Occipital lobe (tissue), 3 donors: Measurements from ENCODE around the gene HSPA9. TPM values are rescaled to one million over a fixed set of nuclear protein-coding genes. Genes with fewer than 3 reads are reported as not detected.
"Not testable (repeated sequence)": the region's sequence is repeated elsewhere in the genome, so short reads cannot be mapped to it uniquely, and the experiment has no call there.

Experiments used
- DNase-seq: peaks from one replicate; lab custom pipeline; 2025; lab: John Stamatoyannopoulos, UW
- small RNA-seq: library from RNA; depleted of rRNA; stranded (forward); fragments of <200 nt; gene quantifications from one replicate; pipeline ENCODE3, GENCODE V24; 2014
- total RNA-seq: library from RNA; depleted of rRNA; stranded (reverse); fragments of >200 nt; gene quantifications from one replicate; pipeline ENCODE4 v1.2.3, GENCODE V29; 2014

HSPA9 gene
- total RNA-seq, 1 donor from 2014 or later = 206 TPM

DNA sequence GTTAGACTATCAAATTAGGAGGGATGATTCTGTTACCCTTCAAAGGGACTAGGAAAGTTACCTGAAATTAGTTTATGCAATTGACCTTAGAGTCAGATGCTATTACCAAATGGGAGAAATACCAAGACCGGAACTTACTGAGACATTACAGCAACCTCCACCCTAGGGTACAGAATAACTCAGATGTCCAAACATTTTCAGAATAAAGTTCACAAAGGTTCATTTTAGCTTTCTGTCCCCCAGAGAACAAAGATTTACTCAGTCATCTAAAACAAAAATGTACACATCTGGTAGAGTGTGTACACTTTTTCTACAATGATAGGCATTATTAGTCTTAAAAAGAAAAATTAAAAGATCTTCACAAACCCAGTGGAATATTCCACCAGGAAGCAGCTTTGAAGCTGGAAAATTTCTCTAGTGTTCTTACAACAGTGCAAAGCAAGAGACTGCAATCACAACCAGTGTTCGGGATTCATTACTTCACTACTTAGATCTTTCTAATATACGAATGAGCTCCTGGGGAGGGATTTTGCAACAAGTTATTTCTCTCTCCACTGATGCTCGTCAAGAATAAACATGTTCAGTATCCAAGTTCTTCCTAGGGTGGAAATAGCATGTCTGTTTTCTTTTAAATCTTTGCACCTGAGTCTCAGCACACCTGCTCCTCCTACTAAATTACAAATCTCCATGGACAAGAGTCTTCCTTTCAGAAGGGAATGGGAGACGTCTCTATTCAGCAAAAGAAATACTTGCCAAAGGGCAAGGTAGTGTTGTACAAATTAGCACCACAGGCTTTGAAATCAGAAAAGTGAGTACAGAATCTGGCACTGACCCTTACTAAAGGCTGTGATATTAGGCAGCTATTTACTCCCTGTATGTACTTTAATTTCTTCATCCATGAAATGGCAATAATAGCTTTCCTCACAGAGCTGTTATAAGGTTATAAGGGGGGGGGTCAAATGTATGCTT lies 40.9 kb downstream of the HSPA9 start:
- DNase-seq = no peak

DNA sequence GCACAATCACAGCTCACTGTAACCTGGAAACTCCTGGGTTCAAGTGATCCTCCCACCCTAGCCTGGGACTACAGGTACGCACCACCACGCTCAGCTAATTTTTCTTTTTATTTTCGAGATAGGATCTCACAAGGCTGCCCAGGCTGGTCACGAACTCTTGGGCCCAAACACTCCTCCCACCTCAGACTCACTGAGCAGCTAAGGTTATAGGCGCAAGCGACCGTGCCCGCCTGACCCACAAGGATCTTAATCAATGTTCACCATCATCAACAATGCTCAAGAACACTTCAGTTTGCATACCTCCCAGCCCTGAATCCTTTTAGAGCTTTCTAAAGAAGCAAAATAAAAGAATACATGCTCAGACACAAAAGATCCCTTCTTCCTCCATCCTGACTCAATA lies 45.4 kb downstream of the HSPA9 start:
- DNase-seq = no peak

DNA sequence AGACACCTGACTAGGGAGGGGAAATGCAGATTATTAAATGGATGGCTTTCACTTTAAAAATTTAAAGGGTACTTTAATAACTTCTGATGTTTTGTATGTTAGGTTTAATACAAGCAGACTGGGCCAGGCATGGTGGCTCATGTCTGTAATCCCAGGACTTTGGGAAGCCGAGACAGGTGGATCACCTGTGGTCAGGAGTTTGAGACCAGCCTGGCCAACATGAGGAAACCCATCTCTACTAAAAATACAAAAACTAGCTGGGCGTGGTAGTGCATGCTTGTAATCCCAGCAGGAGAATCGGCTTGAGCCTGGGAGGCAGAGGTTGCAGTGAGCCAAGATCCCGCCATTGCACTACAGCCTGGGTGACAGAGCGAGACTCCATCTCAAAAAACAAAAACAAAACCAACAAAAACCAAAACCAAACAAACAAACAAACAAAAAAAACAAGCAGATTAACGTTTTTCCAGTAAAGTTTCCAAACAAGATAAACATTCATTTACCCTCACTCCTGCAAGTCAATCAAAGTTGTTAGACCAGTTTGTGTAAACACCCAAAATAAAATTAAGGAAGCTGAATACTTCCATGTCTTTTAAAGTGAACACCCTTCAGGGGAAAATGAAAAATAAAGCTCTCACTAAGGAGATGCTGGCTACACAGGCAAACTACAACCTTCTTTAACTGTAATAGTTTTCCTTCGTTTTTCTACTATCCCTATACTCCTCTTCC lies 46.3 kb downstream of the HSPA9 start:
- DNase-seq = no peak

DNA sequence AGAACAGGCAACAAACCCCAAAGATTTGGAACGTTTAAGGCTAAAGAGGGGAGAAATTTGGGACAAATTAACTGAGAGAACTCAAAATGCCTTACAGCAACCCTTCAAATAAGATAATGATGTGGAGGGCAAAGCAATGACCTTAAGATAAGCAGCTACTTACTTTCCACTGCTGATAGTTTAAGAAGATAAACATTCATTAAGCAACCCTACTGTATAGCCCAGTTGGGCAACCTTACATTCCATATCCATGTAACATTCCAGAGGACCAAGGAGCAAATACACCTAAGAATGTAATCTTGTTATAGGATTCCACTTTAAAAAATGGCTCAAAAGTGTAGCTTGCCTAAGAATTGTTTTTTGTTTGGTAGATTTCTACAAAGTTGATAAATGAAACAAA lies 47.0 kb downstream of the HSPA9 start:
- no peak for DNase-seq

DNA sequence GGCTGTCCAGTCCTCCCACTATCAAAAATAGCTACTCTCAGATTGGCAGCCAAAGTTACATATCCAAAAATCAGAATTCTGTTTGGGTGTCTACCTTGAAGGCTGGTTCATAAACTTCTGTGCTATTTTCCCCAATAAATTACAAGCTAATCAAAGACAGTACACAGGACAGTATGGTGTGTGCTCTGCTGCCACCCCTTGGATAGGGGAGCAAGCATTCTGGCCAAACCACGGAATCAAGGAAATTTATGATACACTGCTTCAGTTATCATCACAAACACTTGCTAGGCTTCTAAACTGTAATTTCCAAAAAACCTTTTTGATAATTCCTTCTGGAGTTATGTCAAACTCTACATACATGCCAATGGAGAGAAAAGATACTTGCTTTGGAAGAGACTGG lies 48.0 kb downstream of the HSPA9 start:
- no peak for DNase-seq

DNA sequence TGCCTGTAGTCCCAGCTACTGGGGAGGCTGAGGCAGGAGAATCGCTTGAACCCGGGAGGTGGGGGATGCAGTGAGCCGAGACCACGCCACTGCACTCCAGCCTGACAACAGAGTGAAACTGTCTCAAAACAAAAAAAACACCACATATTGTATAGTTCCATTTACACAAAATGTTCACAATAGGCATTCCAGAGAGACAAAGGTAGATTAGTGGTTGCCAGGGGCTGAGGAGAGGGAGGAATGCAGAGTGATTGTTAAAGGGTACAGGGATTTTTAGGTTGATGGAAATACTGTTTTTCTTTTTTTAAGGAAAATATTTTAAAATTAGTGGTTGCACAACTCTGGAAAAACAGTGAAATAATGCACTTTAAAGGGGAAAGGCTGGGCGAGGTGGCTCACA lies 51.8 kb downstream of the HSPA9 start:
- DNase-seq = no peak

DNA sequence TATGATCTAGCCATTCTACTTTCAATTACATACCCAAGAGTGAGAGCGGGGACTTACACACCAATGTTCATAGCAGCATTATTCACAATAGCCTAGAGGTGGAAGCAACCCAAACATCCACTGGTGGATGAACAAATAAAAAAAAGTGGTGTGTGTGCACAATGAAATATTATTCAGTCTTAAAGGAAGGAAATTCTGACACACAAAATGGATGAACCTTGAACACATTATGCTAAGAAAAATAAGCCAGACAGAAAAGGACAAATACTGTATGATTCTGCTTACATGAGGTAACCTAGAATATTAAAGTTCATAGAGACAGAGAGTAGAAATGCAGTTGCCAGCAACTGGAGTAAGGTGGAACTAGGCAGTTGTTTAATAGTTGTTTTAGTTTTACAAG lies 54.2 kb downstream of the HSPA9 start:
- DNase-seq = no peak

DNA sequence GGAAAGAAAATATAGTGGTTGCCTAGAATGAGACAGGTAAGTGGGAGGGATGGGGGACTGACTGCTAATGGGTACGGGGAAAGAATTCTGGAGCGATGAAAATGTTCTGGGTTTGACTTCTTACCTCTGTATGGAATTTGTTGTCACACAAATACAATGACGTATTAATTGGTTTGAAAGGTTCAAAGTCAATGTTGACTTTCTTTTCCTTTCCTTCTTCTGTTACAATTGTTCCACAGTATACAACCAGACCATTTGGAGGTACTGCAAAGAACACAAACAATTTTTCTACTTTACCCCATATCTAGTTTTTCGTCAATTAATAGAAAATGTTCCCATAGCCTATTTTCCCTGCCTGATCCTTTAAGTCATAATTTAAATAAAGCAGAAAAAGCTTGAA lies 57.8 kb downstream of the HSPA9 start:
- no peak for DNase-seq

DNA sequence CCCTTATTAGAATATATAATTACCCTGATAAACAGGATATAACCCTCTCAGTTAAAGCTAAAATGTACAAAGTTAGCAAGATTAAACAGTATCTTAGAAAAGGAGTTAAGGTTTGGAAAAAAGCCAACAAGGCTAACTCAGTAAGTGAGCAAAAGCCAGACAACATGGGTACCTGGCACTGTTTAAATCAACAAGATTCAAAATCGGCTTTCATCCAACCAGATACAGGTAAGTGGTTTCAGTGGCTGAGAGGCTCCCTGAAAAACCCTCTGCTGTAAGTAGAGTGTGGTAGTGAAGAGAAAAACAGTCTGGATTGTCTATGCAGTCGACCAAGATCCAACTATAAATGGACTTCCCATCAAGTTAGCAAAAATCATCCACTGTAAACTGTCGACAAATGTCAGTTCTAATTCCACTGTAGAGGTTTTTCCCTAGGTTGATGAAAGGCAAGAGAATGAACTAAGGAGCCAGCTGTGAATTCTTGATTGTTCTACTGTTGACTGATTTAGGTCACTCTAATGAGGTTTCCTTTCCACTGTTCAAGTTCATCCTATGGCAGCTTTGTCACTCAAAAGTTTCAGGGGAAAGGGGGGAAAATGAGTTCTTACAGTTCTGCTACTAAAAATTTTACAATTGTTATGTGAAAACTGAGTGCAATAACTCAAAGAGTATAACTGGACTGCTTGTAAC lies 59.5 kb downstream of the HSPA9 start:
- DNase-seq = no peak

DNA sequence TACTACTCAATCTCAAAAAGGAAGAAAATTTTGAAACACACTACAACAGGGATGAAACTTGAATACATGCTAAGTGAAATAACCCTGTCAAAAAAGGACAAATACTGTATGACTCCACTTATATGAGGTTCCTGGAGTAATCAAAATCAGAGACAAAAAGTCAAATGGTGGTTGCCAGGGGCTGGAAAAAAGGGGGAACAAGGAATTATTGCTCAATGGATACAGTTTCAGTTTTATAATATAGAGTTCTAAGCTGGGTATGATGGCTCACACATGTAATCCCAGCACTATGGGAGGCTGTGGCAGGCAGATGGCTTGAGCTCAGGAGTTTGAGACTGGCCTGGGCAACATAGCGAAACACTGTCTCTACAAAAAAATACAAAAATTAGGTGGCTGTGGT lies 61.2 kb downstream of the HSPA9 start:
- no peak for DNase-seq

DNA sequence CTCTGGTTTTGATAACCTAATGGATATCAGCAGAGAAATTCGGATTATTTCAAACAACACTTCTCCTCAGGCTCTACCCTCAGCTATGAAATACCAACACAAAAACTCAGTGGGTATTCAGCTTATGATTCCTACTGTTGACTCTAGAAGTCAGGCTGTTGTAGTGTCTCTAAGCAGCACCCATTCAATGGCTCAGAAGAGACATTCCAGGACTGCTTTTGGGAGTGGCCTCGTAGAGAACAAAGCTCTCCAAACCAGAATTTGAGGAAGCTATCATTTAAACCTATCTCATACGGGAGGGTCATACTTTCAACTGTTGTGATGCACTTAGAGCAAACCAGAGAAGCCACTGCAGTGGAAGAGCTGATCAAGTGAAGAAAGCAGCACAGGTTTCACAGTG lies 66.2 kb downstream of the HSPA9 start:
- DNase-seq = no peak

DNA sequence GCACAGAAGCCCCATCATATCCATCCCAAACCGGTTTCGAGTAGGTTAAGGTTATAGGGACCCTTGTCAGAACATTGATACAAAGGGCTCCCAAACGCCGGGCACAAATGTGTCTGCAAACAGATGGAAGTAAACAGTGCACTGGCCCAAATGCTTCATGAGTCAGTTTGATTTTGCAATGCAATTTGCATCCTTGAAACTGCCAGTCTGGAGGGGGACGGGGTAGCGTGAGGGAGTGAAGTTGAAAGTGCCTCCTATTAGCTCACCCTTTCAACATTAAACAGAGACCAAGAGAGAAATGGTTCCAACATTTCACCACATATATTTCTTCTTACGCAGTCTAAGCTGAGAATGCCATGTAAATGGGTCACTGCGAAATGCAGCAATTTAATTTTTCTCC lies 67.7 kb downstream of the HSPA9 start:
- DNase-seq = not testable (repeated sequence)

DNA sequence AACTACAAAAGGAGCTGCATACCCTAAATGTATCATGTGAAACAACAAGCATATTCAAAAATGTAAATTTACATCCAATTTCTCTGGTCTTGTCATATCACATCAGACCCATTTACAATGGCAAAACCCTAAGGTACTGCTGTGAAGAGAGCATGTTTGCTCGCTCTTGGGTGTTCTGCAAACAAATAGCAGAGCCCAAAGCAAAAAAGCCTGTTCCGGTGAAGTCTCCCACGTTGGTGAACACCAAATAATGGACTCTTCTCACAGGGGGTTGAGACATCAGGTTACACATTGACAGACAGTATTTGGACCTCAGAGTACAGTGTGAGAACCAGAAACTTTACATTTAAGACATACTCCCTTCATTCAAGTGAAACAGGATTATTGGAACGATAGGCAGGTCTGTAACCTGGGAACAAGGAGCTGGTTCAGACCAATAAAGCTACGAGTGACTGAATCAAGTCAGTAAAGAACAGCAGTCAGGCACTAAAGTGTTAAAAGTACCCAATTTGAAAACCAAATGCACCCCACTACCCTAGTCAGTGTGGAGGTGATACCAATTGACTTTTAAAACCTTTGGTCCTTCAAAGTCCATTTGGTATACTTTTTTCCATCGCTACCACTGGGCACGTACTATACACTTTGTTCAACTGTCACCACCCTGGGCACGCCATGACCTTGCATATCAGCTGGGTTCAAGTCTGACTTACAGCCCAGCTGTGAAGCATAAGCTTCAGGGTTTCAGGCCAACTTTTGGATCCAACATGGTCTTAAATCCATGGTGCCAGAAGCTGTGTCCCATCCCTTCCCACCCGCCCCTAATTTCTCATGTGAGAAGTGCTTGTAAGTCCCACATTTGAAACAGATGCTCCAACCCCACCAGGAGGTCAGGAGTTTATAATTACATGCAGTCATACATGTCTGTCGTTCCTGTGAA lies 68.6 kb downstream of the HSPA9 start:
- DNase-seq = no peak

DNA sequence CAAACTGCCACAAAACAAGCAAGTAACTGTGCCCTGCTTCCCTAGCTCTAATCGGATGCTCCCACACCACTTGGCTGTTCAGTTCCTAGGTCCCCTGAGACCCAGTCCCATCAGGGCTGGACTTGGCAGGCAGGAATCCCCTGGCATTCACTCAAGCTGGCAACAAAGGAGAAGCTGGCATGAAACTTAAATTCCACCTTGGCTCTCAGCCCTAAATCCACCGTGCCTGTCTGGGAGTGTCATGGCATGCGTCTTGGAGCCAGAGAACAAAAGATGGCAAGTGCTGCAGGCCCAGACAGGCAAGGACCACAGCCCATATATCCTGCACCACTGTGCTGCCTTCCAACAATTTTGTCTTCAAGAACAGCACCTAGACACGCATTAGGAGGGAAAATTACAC lies 70.4 kb downstream of the HSPA9 start:
- no peak for DNase-seq

Small RNAs within 50 kb of the gene (small RNA-seq; reads per million reads assigned to genes)
- gene RF00154 = 9.8 reads per million, percentile 92 among the genes with 10 or more reads in this experiment
- gene RF01210 = not detected
- 118 reads per million, percentile 96 among the genes with 10 or more reads in this experiment for gene SNORD63

Other genes with a start within 250 kb of the HSPA9 start
- gene CDC25C, start 243.6 kb downstream of the HSPA9 start, total RNA-seq = 2.3 TPM
- 26.4 TPM for gene FAM53C, start 237.1 kb downstream of the HSPA9 start, total RNA-seq
- 84.1 TPM for gene KDM3B, start 222.7 kb downstream of the HSPA9 start, total RNA-seq
- gene REEP2, start 136.3 kb downstream of the HSPA9 start, total RNA-seq = 71.0 TPM
- gene EGR1, start 109.9 kb downstream of the HSPA9 start, total RNA-seq = 2.8 TPM
- 63.3 TPM for gene ETF1, start 32.2 kb downstream of the HSPA9 start, total RNA-seq
- 216 TPM for gene CTNNA1, start 178.0 kb upstream of the HSPA9 start, total RNA-seq